H9 (cell line): ENCODE results near the gene UBAP1. TPM values are rescaled to one million over a fixed set of nuclear protein-coding genes. Genes with fewer than 3 reads are reported as not detected.

Source experiments
- DNase-seq: peaks from one replicate; pipeline ENCODE4 v3.0.0-alpha.2; 2017
- H2AFZ ChIP-seq: one replicate; pipeline ENCODE4 v1.6.1; 2013; ENCODE audit warnings: mild to moderate bottlenecking, low read length, control low read depth, moderate library complexity
- H2AK5ac ChIP-seq: 2 replicates; pipeline ENCODE4 v1.6.1; 2013; ENCODE audit warnings: low read length, control low read depth, mixed read lengths; ENCODE audit not compliant: insufficient read length
- H2BK120ac ChIP-seq: one replicate; pipeline ENCODE4 v1.6.1; 2013; ENCODE audit warnings: low read depth, mild to moderate bottlenecking, low read length, control low read depth, inconsistent platforms; ENCODE audit not compliant: poor library complexity, severe bottlenecking
- H2BK12ac ChIP-seq: 2 replicates; pipeline ENCODE4 v1.6.1; 2013; ENCODE audit warnings: low read length, control low read depth, mixed read lengths, low read depth; ENCODE audit not compliant: insufficient read length
- H2BK15ac ChIP-seq: 2 replicates; pipeline ENCODE4 v1.6.1; 2013; ENCODE audit warnings: low read depth, low read length, control low read depth
- H2BK20ac ChIP-seq: one replicate; pipeline ENCODE4 v1.6.1; 2013; ENCODE audit warnings: low read depth, mild to moderate bottlenecking, low read length, control low read depth, inconsistent platforms; ENCODE audit not compliant: poor library complexity, severe bottlenecking
- H2BK5ac ChIP-seq: 2 replicates; pipeline ENCODE4 v1.6.1; 2013; ENCODE audit warnings: low read length, control low read depth, mixed read lengths; ENCODE audit not compliant: insufficient read length
- H3K14ac ChIP-seq: 2 replicates; pipeline ENCODE4 v1.6.1; 2013; ENCODE audit warnings: low read length, control low read depth; ENCODE audit not compliant: insufficient read depth
- H3K18ac ChIP-seq: 2 replicates; pipeline ENCODE4 v1.6.1; 2013; ENCODE audit warnings: low read depth, mild to moderate bottlenecking, mixed read lengths, low read length, control low read depth; ENCODE audit not compliant: insufficient read length
- H3K23ac ChIP-seq: 2 replicates; pipeline ENCODE4 v1.6.1; 2013; ENCODE audit warnings: low read length, control low read depth, mixed read lengths, low read depth; ENCODE audit not compliant: insufficient read length
- H3K23me2 ChIP-seq: 2 replicates; pipeline ENCODE4 v1.6.1; 2013; ENCODE audit warnings: low read depth, mild to moderate bottlenecking, mixed read lengths, low read length, control low read depth; ENCODE audit not compliant: insufficient read length, poor library complexity, severe bottlenecking
- H3K27ac ChIP-seq: 2 replicates; pipeline ENCODE4 v1.5.1; 2013; ENCODE audit warnings: low read length, control low read depth, mixed read lengths, low read depth; ENCODE audit not compliant: insufficient read length
- H3K27me3 ChIP-seq: 2 replicates; pipeline ENCODE4 v1.6.1; 2013; ENCODE audit warnings: low read length, control low read depth, inconsistent platforms; ENCODE audit not compliant: insufficient read depth
- H3K4ac ChIP-seq: 2 replicates; pipeline ENCODE4 v1.6.1; 2013; ENCODE audit warnings: low read depth, mild to moderate bottlenecking, control low read depth, inconsistent platforms, low read length, moderate library complexity
- H3K4me1 ChIP-seq: 2 replicates; pipeline ENCODE4 v1.6.1; 2013; ENCODE audit warnings: low read length, control low read depth, inconsistent platforms; ENCODE audit not compliant: insufficient read depth
- H3K4me2 ChIP-seq: 2 replicates; pipeline ENCODE4 v1.6.1; 2013; ENCODE audit warnings: low read length, control low read depth, mixed read lengths; ENCODE audit not compliant: insufficient read length, insufficient read depth
- H3K56ac ChIP-seq: 2 replicates; pipeline ENCODE4 v1.6.1; 2013; ENCODE audit warnings: low read depth, mild to moderate bottlenecking, mixed read lengths, low read length, control low read depth; ENCODE audit not compliant: insufficient read length
- H3K79me1 ChIP-seq: 2 replicates; pipeline ENCODE4 v1.6.1; 2013; ENCODE audit warnings: low read depth, mild to moderate bottlenecking, moderate library complexity, low read length, control low read depth, inconsistent platforms; ENCODE audit not compliant: insufficient read depth, poor library complexity, severe bottlenecking
- H3K79me2 ChIP-seq: 2 replicates; pipeline ENCODE4 v1.6.1; 2013; ENCODE audit warnings: low read length, control low read depth, inconsistent platforms; ENCODE audit not compliant: insufficient read depth
- H3K9ac ChIP-seq: 2 replicates; pipeline ENCODE4 v1.6.1; 2013; ENCODE audit warnings: low read length, control low read depth, mixed read lengths; ENCODE audit not compliant: insufficient read length; ENCODE audit errors: extremely low read depth
- H3K9me3 ChIP-seq: one replicate; pipeline ENCODE4 v1.6.1; 2013; ENCODE audit warnings: low read depth, low read length, inconsistent platforms; ENCODE audit not compliant: control insufficient read depth
- H3T11ph ChIP-seq: one replicate; pipeline ENCODE4 v1.6.1; 2013; ENCODE audit warnings: mild to moderate bottlenecking, low read length, control low read depth, inconsistent platforms
- H4K20me1 ChIP-seq: one replicate; pipeline ENCODE4 v1.6.1; 2013; ENCODE audit not compliant: control insufficient read depth, insufficient read length, insufficient read depth
- H4K5ac ChIP-seq: 2 replicates; pipeline ENCODE4 v1.6.1; 2013; ENCODE audit warnings: low read depth, mild to moderate bottlenecking, mixed read lengths, low read length, control low read depth; ENCODE audit not compliant: insufficient read length
- H4K8ac ChIP-seq: replicated peaks from 2 replicates; pipeline ENCODE4 v1.6.1; 2013; ENCODE audit warnings: low read length, control low read depth, mixed read lengths, low read depth; ENCODE audit not compliant: insufficient read length
- H4K91ac ChIP-seq: 2 replicates; pipeline ENCODE4 v1.6.1; 2013; ENCODE audit warnings: low read depth, mild to moderate bottlenecking, moderate library complexity, mixed read lengths, low read length, control low read depth; ENCODE audit not compliant: insufficient read length
- H3K27ac Mint-ChIP-seq, 3 experiments: 2 replicates in 2 of 3; 3 replicates in 1 of 3; pipeline ENCODE4 v1.8.0; 2020 to 2021; ENCODE audit warnings: mixed read lengths in 3 of 3, mild to moderate bottlenecking in 1 of 3, moderate library complexity in 1 of 3
- H3K27me3 Mint-ChIP-seq: 2 replicates; pipeline ENCODE4 v1.8.0; 2021; ENCODE audit warnings: low read depth, mild to moderate bottlenecking, moderate library complexity, mixed read lengths
- H3K36me3 Mint-ChIP-seq, 3 experiments: 2 replicates in 2 of 3; 3 replicates in 1 of 3; pipeline ENCODE4 v1.8.0; 2020 to 2021; ENCODE audit warnings: low read depth in 3 of 3, mixed read lengths in 3 of 3; ENCODE audit not compliant: insufficient read depth in 1 of 3
- H3K4me1 Mint-ChIP-seq, 2 experiments: 2 replicates each; pipeline ENCODE4 v1.8.0; 2020; ENCODE audit warnings: mixed read lengths in 2 of 2
- H3K4me3 Mint-ChIP-seq, 2 experiments: 2 replicates in 1 of 2; 3 replicates in 1 of 2; pipeline ENCODE4 v1.8.0; 2020 to 2021; ENCODE audit warnings: mild to moderate bottlenecking in 2 of 2, mixed read lengths in 2 of 2, moderate library complexity in 1 of 2
- H3K9me3 Mint-ChIP-seq, 2 experiments: 2 replicates in 1 of 2; 3 replicates in 1 of 2; pipeline ENCODE4 v1.8.0; 2020; ENCODE audit warnings: mild to moderate bottlenecking in 2 of 2, mixed read lengths in 2 of 2, moderate library complexity in 1 of 2
- WGBS: extraction: QIAGEN DNeasy Blood & Tissue Kit; methylation state at CpG from one replicate; pipeline ENCODE4 v1.1.7; 2013; ENCODE audit warnings: missing lambda C conversion rate, low lambda C conversion rate, mixed read lengths; ENCODE audit not compliant: insufficient read length; ENCODE audit errors: extremely low coverage; 5-methylcytosine and 5-hydroxymethylcytosine counted together
- total RNA-seq: library from RNA; stranded (reverse); gene quantifications from 2 replicates; pipeline ENCODE4 v1.2.1, GENCODE V29; 2021
- TF ChIP-seq, protein P1 (sequence below): fragments of 200-600 bp; sonication (generic); conservative IDR thresholded peaks from 3 replicates; pipeline ENCODE4 v1.8.0; 2021; ENCODE audit warnings: antibody characterized with exemption, mild to moderate bottlenecking

The UBAP1 gene
- total RNA-seq, 1 experiment from 2014 or later = 32.6 TPM

DNA sequence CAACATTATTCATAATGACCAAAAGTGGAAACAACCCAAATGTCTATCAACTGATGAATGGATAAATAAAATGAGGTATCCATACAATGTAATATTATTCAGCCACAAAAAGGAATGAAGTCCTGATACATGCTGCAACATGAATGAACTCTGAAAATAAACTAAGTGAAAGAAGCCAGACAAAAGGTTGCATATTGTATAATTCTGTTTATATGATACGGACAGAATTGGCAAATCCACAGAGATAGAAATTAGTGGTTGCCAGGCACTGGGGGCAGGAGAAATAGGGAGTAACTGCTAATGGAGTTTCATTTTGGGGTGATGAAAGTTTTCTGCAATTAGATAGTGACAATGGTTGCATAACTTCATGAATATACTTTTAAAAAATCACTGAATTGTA is 103.3 kb downstream of the UBAP1 start:
- Histone ChIP-seq H3K4me1 (no peaks in the 10 kb centered on the region), H3K23me2 (no peaks in the 10 kb centered on the region), H3K23ac (no peak overlapping the region), H2BK120ac (no peak overlapping the region), H3K9ac (no peak overlapping the region), H3K79me2 (no peaks in the 10 kb centered on the region), H3T11ph (no peak overlapping the region), H3K14ac (no peak overlapping the region), H3K27me3 (no peaks in the 10 kb centered on the region), H4K20me1 (no peaks in the 10 kb centered on the region), H3K27ac (no peak overlapping the region), H2BK15ac (no peak overlapping the region), H3K56ac (no peak overlapping the region), H4K8ac (no peak overlapping the region), H3K4ac (no peak overlapping the region), H2AFZ (no peak overlapping the region), H2BK12ac (no peak overlapping the region), H2BK5ac (no peak overlapping the region), H4K91ac (no peak overlapping the region), H2AK5ac (no peak overlapping the region), H3K9me3 (no peaks in the 10 kb centered on the region), H2BK20ac (no peak overlapping the region), H4K5ac (no peak overlapping the region), H3K4me2 (no peak overlapping the region), H3K18ac (no peak overlapping the region), H3K79me1 (no peaks in the 10 kb centered on the region)
- TF ChIP-seq, protein P1, sequence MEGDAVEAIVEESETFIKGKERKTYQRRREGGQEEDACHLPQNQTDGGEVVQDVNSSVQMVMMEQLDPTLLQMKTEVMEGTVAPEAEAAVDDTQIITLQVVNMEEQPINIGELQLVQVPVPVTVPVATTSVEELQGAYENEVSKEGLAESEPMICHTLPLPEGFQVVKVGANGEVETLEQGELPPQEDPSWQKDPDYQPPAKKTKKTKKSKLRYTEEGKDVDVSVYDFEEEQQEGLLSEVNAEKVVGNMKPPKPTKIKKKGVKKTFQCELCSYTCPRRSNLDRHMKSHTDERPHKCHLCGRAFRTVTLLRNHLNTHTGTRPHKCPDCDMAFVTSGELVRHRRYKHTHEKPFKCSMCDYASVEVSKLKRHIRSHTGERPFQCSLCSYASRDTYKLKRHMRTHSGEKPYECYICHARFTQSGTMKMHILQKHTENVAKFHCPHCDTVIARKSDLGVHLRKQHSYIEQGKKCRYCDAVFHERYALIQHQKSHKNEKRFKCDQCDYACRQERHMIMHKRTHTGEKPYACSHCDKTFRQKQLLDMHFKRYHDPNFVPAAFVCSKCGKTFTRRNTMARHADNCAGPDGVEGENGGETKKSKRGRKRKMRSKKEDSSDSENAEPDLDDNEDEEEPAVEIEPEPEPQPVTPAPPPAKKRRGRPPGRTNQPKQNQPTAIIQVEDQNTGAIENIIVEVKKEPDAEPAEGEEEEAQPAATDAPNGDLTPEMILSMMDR = no peak
- no CpG with 5 or more reads among the region's 1 CpG for WGBS
- no peaks in the 10 kb centered on the region for H3K9me3 Mint-ChIP-seq
- H3K4me3 Mint-ChIP-seq = no peak overlapping the region
- H3K27ac Mint-ChIP-seq = no peak overlapping the region; a peak in 2 of 7 replicates
- H3K27me3 Mint-ChIP-seq = no peaks in the 10 kb centered on the region
- no peaks in the 10 kb centered on the region for H3K4me1 Mint-ChIP-seq
- no peak for DNase-seq
- H3K36me3 Mint-ChIP-seq = peaks cover 4 to 6% (median 5%) of the 10 kb centered on the region in 3 experiments; a peak in 5 of 7 replicates
